Calu3 (cell line): ENCODE data around the gene ERFL. TPM values are rescaled to one million over a fixed set of nuclear protein-coding genes. Genes with fewer than 3 reads are reported as not detected.

Experiments
- BruUV-seq: library from RNA; stranded (reverse); fragments of 400-500 nt; replicated peaks from 2 replicates; lab custom pipeline; 2021; lab: Mats Ljungman, UMichigan
- CTCF ChIA-PET: fragments of 300-600 bp; sonication (Branson Sonifier 250); formaldehyde crosslinking; loops from one replicate; lab custom pipeline; 2022; ENCODE audit warnings: antibody characterized with exemption; lab: Charles Lee
- DNase-seq: peaks from one replicate; pipeline ENCODE4 v3.0.0; 2022
- H3K27ac Mint-ChIP-seq: one replicate; pipeline ENCODE4 v1.8.0; 2022; ENCODE audit warnings: mixed read lengths; ENCODE audit not compliant: unreplicated experiment
- H3K27me3 Mint-ChIP-seq: one replicate; pipeline ENCODE4 v1.8.0; 2022; ENCODE audit warnings: mixed read lengths; ENCODE audit not compliant: unreplicated experiment
- H3K36me3 Mint-ChIP-seq: one replicate; pipeline ENCODE4 v1.8.0; 2022; ENCODE audit warnings: mild to moderate bottlenecking, moderate library complexity, mixed read lengths; ENCODE audit not compliant: insufficient read depth, unreplicated experiment
- H3K4me1 Mint-ChIP-seq: one replicate; pipeline ENCODE4 v1.8.0; 2022; ENCODE audit warnings: mild to moderate bottlenecking, low read depth, mixed read lengths; ENCODE audit not compliant: unreplicated experiment
- H3K4me3 Mint-ChIP-seq: one replicate; pipeline ENCODE4 v1.8.0; 2022; ENCODE audit warnings: mild to moderate bottlenecking, low read depth, moderate library complexity, mixed read lengths; ENCODE audit not compliant: unreplicated experiment
- H3K9me3 Mint-ChIP-seq: one replicate; pipeline ENCODE4 v1.8.0; 2022; ENCODE audit warnings: low read depth, mixed read lengths; ENCODE audit not compliant: unreplicated experiment
- CTCF ChIP-seq: fragments of 200-600 bp; IDR thresholded peaks from one replicate; pipeline ENCODE4 v1.8.0; 2022; ENCODE audit warnings: antibody characterized with exemption; ENCODE audit not compliant: unreplicated experiment
- intact Hi-C: fragments of 100-400 bp; cut with micrococcal nuclease; formaldehyde crosslinking; loops from one replicate; pipeline ENCODE4 v1.10.0; 2022; ENCODE audit not compliant: unreplicated experiment
- total RNA-seq: library from RNA; stranded (reverse); gene quantifications from 2 replicates; pipeline ENCODE4 v1.2.3, GENCODE V29; 2022

ERFL gene
- total RNA-seq, 1 experiment from 2014 or later: 0.21 TPM

- Mint-ChIP-seq H3K9me3 (no peaks in the 10 kb centered on the region), H3K27me3 (no peaks in the 10 kb centered on the region), H3K27ac (no peak overlapping the region), H3K4me1 (peaks cover 1% of the 10 kb centered on the region), H3K4me3 (no peak overlapping the region), H3K36me3 (peaks cover 42% of the 10 kb centered on the region)
- CTCF ChIA-PET: no interaction called here
- TF ChIP-seq CTCF: no peak
- DNase-seq: no peak
- intact Hi-C loops: no loop called here
- BruUV-seq: no TSS peak
These were observed 30.0 kb downstream of the ERFL start for GRCh38 chr19:41898235-41898634.

GRCh38 chr19:41897820-41898219 is 30.4 kb downstream of the ERFL start:
- CTCF ChIA-PET: interaction anchor here (0.7 kb wide), 1 partner anchor 215 kb away, joined by 3 read pairs; no protein-coding TSS in a partner anchor
- intact Hi-C loops: no loop called here

GRCh38 chr19:41897181-41897580 is 31.1 kb downstream of the ERFL start:
- H3K9me3 Mint-ChIP-seq: no peaks in the 10 kb centered on the region
- H3K4me1 Mint-ChIP-seq: no peaks in the 10 kb centered on the region
- no peaks in the 10 kb centered on the region for H3K27me3 Mint-ChIP-seq
- DNase-seq: no peak
- H3K36me3 Mint-ChIP-seq: peaks cover 43% of the 10 kb centered on the region
- no peak overlapping the region for H3K27ac Mint-ChIP-seq
- intact Hi-C loops: no loop called here
- no TSS peak for BruUV-seq
- H3K4me3 Mint-ChIP-seq: no peak overlapping the region
- CTCF ChIA-PET: interaction anchor here (0.7 kb wide), 1 partner anchor 216 kb away, joined by 3 read pairs; no protein-coding TSS in a partner anchor
- no peak for TF ChIP-seq CTCF

More at GRCh38 chr19:41897820-41898219, 30.4 kb downstream of the ERFL start:
- Mint-ChIP-seq H3K27me3 (no peaks in the 10 kb centered on the region), H3K27ac (no peak overlapping the region), H3K9me3 (no peaks in the 10 kb centered on the region), H3K4me1 (no peaks in the 10 kb centered on the region), H3K36me3 (peaks cover 41% of the 10 kb centered on the region), H3K4me3 (no peak overlapping the region)
- TSS peak; percentile 56 for BruUV-seq
- TF ChIP-seq CTCF: no peak
- DNase-seq: no peak

- no TSS peak for BruUV-seq
- no peak for DNase-seq
- TF ChIP-seq CTCF: no peak
- Mint-ChIP-seq H3K4me3 (no peak overlapping the region), H3K27ac (no peak overlapping the region), H3K36me3 (peaks cover 37% of the 10 kb centered on the region), H3K9me3 (no peaks in the 10 kb centered on the region), H3K4me1 (no peaks in the 10 kb centered on the region), H3K27me3 (no peaks in the 10 kb centered on the region)
- CTCF ChIA-PET: no interaction called here
- intact Hi-C loops: no loop called here
These were observed 31.7 kb downstream of the ERFL start for GRCh38 chr19:41896581-41896942.
